Fibroblast of lung (primary cell): Measurements from ENCODE around the gene JMJD7.

Experiments
- EZH2 ChIP-seq: IDR thresholded peaks from 2 replicates; pipeline ENCODE4 v1.5.1; 2012; ENCODE audit warnings: low read length, control low read depth, mild to moderate bottlenecking; ENCODE audit errors: missing control alignments
- TF ChIP-seq, protein P1 (sequence below), 2 donors: IDR thresholded peaks in 1 of 2; conservative IDR thresholded peaks in 1 of 2; 1 replicate in 1 of 2; 2 replicates in 1 of 2; pipeline ENCODE4 v1.5.1; 2011 to 2012; ENCODE audit warnings: low read length in 2 of 2, control low read depth in 1 of 2, inconsistent platforms in 1 of 2, low read depth in 1 of 2, mild to moderate bottlenecking in 1 of 2

- TF ChIP-seq, protein P1, sequence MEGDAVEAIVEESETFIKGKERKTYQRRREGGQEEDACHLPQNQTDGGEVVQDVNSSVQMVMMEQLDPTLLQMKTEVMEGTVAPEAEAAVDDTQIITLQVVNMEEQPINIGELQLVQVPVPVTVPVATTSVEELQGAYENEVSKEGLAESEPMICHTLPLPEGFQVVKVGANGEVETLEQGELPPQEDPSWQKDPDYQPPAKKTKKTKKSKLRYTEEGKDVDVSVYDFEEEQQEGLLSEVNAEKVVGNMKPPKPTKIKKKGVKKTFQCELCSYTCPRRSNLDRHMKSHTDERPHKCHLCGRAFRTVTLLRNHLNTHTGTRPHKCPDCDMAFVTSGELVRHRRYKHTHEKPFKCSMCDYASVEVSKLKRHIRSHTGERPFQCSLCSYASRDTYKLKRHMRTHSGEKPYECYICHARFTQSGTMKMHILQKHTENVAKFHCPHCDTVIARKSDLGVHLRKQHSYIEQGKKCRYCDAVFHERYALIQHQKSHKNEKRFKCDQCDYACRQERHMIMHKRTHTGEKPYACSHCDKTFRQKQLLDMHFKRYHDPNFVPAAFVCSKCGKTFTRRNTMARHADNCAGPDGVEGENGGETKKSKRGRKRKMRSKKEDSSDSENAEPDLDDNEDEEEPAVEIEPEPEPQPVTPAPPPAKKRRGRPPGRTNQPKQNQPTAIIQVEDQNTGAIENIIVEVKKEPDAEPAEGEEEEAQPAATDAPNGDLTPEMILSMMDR (conservative IDR thresholded peaks at IDR 0.05 in 1 of 2, IDR thresholded peaks at IDR 0.05 in 1 of 2; ENCODE audit: low read depth in 1 of 2, low read length in 2 of 2), result no peak
- TF ChIP-seq EZH2, result no peak
Observed at GRCh38 chr15:41885321-41885720, 57.4 kb downstream of the JMJD7 start.
